ENCODE measurements around the gene PPP3CA. TPM values are rescaled to one million over a fixed set of nuclear protein-coding genes. Genes with fewer than 3 reads are reported as not detected.

The PPP3CA gene
- total RNA-seq, 1 experiment from 2014 or later = 15.5 TPM

GRCh38 chr4:101299899-101300540 is 47.3 kb downstream of the PPP3CA start:
- Histone ChIP-seq H4K20me1 (ENCODE audit: low read length) (no peaks in the 10 kb centered on the region), H3K9ac (ENCODE audit: low read length) (no peak overlapping the region), H3K9me2 (replicated peaks; ENCODE audit: low read length) (no peaks in the 10 kb centered on the region), H3K27ac (ENCODE audit: low read length) (no peak overlapping the region), H3K4me3 (ENCODE audit: low read length) (no peak overlapping the region), H3K79me2 (ENCODE audit: low read length) (0 out of 2 replicates have a peak, but pooled peaks cover 4% of the 10 kb centered on the region), H3K9me3 (ENCODE audit: low read length) (no peaks in the 10 kb centered on the region), H2AFZ (ENCODE audit: low read length) (no peak overlapping the region), H3K4me2 (ENCODE audit: low read length) (no peak overlapping the region), H3K4me1 (ENCODE audit: insufficient read depth, low read length) (peaks cover 3% of the 10 kb centered on the region), H3K36me3 (ENCODE audit: low read depth, low read length) (no peaks in the 10 kb centered on the region), H3F3A (ENCODE audit: low read length, unreplicated experiment) (no peaks in the 10 kb centered on the region), H3K27me3 (ENCODE audit: low read length) (no peaks in the 10 kb centered on the region)
- TF ChIP-seq EZH2phosphoT487 (IDR thresholded peaks at IDR 0.05; ENCODE audit: borderline replicate concordance, low read length) (no peak), CTCF (conservative IDR thresholded peaks at IDR 0.05; ENCODE audit: low read depth, low read length) (no peak), EZH2 (IDR thresholded peaks at IDR 0.05; ENCODE audit: low read length, unreplicated experiment) (no peak)
- intact Hi-C loops (cut with micrococcal nuclease) = loop anchor here (2.0 kb wide), 1 partner anchor 13 kb away; no protein-coding TSS in a partner anchor
- DNase-seq (no peak), ATAC-seq (no peak)
- POLR2A ChIA-PET (ENCODE audit: unreplicated experiment) = no interaction called here
- no TSS peak for BruUV-seq (replicated peaks)
- CTCF ChIA-PET = no interaction called here

- Histone ChIP-seq H2AFZ (ENCODE audit: low read length) (no peak overlapping the region), H3K9ac (ENCODE audit: low read length) (no peak overlapping the region), H3K27ac (ENCODE audit: low read length) (no peak overlapping the region), H4K20me1 (ENCODE audit: low read length) (no peaks in the 10 kb centered on the region), H3K79me2 (ENCODE audit: low read length) (0 out of 2 replicates have a peak, but pooled peaks cover 4% of the 10 kb centered on the region), H3K4me1 (ENCODE audit: insufficient read depth, low read length) (no peaks in the 10 kb centered on the region), H3K36me3 (ENCODE audit: low read depth, low read length) (no peaks in the 10 kb centered on the region), H3K9me3 (ENCODE audit: low read length) (no peaks in the 10 kb centered on the region), H3K4me2 (ENCODE audit: low read length) (no peak overlapping the region), H3K4me3 (ENCODE audit: low read length) (no peak overlapping the region), H3K27me3 (ENCODE audit: low read length) (no peaks in the 10 kb centered on the region), H3K9me2 (replicated peaks; ENCODE audit: low read length) (no peaks in the 10 kb centered on the region), H3F3A (ENCODE audit: low read length, unreplicated experiment) (no peaks in the 10 kb centered on the region)
- POLR2A ChIA-PET (ENCODE audit: unreplicated experiment) = no interaction called here
- DNase-seq (no peak), ATAC-seq (no peak)
- CTCF ChIA-PET = no interaction called here
- BruUV-seq (replicated peaks) = no TSS peak
- intact Hi-C loops (cut with micrococcal nuclease) = no loop called here
- TF ChIP-seq EZH2phosphoT487 (IDR thresholded peaks at IDR 0.05; ENCODE audit: borderline replicate concordance, low read length) (no peak), CTCF (conservative IDR thresholded peaks at IDR 0.05; ENCODE audit: low read depth, low read length) (no peak), EZH2 (IDR thresholded peaks at IDR 0.05; ENCODE audit: low read length, unreplicated experiment) (no peak)
Measured at GRCh38 chr4:101299021-101299420, 48.3 kb downstream of the PPP3CA start.

- H3K4me1 ChIP-seq (ENCODE audit: insufficient read depth, low read length) = no peaks in the 10 kb centered on the region
- ATAC-seq (no peak), DNase-seq (no peak)
- H4K20me1 ChIP-seq (ENCODE audit: low read length) = no peaks in the 10 kb centered on the region
- no peak overlapping the region for H3K4me3 ChIP-seq (ENCODE audit: low read length)
- POLR2A ChIA-PET (ENCODE audit: unreplicated experiment) = no interaction called here
- no peaks in the 10 kb centered on the region for H3K36me3 ChIP-seq (ENCODE audit: low read depth, low read length)
- no TSS peak for BruUV-seq (replicated peaks)
- H3K27ac ChIP-seq (ENCODE audit: low read length) = no peak overlapping the region
- 0 out of 2 replicates have a peak, but pooled peaks cover 4% of the 10 kb centered on the region for H3K79me2 ChIP-seq (ENCODE audit: low read length)
- H3K4me2 ChIP-seq (ENCODE audit: low read length) = no peak overlapping the region
- intact Hi-C loops (cut with micrococcal nuclease) = no loop called here
- CTCF ChIA-PET = no interaction called here
- H2AFZ ChIP-seq (ENCODE audit: low read length) = no peak overlapping the region
- no peaks in the 10 kb centered on the region for H3K9me3 ChIP-seq (ENCODE audit: low read length)
- H3F3A ChIP-seq (ENCODE audit: low read length, unreplicated experiment) = no peaks in the 10 kb centered on the region
- no peak overlapping the region for H3K9ac ChIP-seq (ENCODE audit: low read length)
- H3K9me2 ChIP-seq (replicated peaks; ENCODE audit: low read length) = no peaks in the 10 kb centered on the region
- TF ChIP-seq CTCF (conservative IDR thresholded peaks at IDR 0.05; ENCODE audit: low read depth, low read length) (no peak), EZH2 (IDR thresholded peaks at IDR 0.05; ENCODE audit: low read length, unreplicated experiment) (no peak), EZH2phosphoT487 (IDR thresholded peaks at IDR 0.05; ENCODE audit: borderline replicate concordance, low read length) (no peak)
- no peaks in the 10 kb centered on the region for H3K27me3 ChIP-seq (ENCODE audit: low read length)
Measured at GRCh38 chr4:101295691-101296090, 51.6 kb downstream of the PPP3CA start.
